SJSA1 (cell line): ENCODE data around the gene PLA2G4A. TPM values are rescaled to one million over a fixed set of nuclear protein-coding genes. Genes with fewer than 3 reads are reported as not detected.
A peak's percentile ranks its signal among the peaks of the same experiment; 100 is the strongest.

Experiments used
- DNase-seq, 2 experiments: peaks; one replicate each; pipeline ENCODE4 v3.0.0-alpha.2; 2015 to 2020; ENCODE audit warnings: low spot score in 2 of 2, low read depth in 1 of 2
- H3K27ac ChIP-seq: fragments of 250-450 bp; sonication (Bioruptor Pico); 2 replicates; pipeline ENCODE4 v1.5.1; 2020; ENCODE audit warnings: mild to moderate bottlenecking, moderate library complexity
- H3K27me3 ChIP-seq: fragments of 250-450 bp; sonication (Bioruptor Pico); replicated peaks from 2 replicates; pipeline ENCODE4 v1.5.1; 2020; ENCODE audit warnings: mild to moderate bottlenecking, moderate library complexity
- H3K36me3 ChIP-seq: fragments of 250-450 bp; sonication (Bioruptor Pico); 2 replicates; pipeline ENCODE4 v1.5.1; 2020; ENCODE audit warnings: mild to moderate bottlenecking
- H3K4me1 ChIP-seq: fragments of 250-450 bp; sonication (Bioruptor Pico); replicated peaks from 2 replicates; pipeline ENCODE4 v1.6.1; 2021; ENCODE audit warnings: mild to moderate bottlenecking
- H3K4me3 ChIP-seq: fragments of 250-450 bp; sonication (Bioruptor Pico); 2 replicates; pipeline ENCODE4 v1.5.1; 2020; ENCODE audit warnings: mild to moderate bottlenecking
- H3K9me3 ChIP-seq: fragments of 250-450 bp; sonication (Bioruptor Pico); replicated peaks from 2 replicates; pipeline ENCODE4 v1.5.1; 2020; ENCODE audit warnings: mild to moderate bottlenecking
- total RNA-seq: library from RNA; depleted of rRNA; stranded (reverse); fragments of >200 nt; shearing (Covaris generic); gene quantifications from 2 replicates; pipeline ENCODE4 v1.2.3, GENCODE V29; 2014; rRNA removed

PLA2G4A gene
- 0.39 TPM in 1 of 2 replicates, not detected in the other for total RNA-seq

GRCh38 chr1:186828611-186829454 is at the start of gene PLA2G4A:
PLA2G4A (plus strand) TSS chr1:186828949; CDS start chr1:186854355, 25,406 bp downstream.
- H3K4me1 ChIP-seq, result no peaks in the 10 kb centered on the region
- H3K36me3 ChIP-seq, result no peaks in the 10 kb centered on the region
- peak in 1 of 2 experiments; percentile 28 for DNase-seq
- H3K4me3 ChIP-seq, result peak within 1 kb of the TSS; percentile 20
- 0 out of 2 replicates have a peak, but pooled peaks cover 2% of the 10 kb centered on the region for H3K27me3 ChIP-seq
- no peak within 1 kb of the TSS for H3K27ac ChIP-seq
- no peaks in the 10 kb centered on the region for H3K9me3 ChIP-seq

GRCh38 chr1:186780076-186780475 is 48.7 kb upstream of the PLA2G4A start:
- Histone ChIP-seq H3K36me3 (no peaks in the 10 kb centered on the region), H3K27ac (no peak overlapping the region), H3K4me3 (no peak overlapping the region), H3K9me3 (no peaks in the 10 kb centered on the region), H3K27me3 (no peaks in the 10 kb centered on the region), H3K4me1 (no peaks in the 10 kb centered on the region)
- no peak for DNase-seq

- no peaks in the 10 kb centered on the region for H3K36me3 ChIP-seq
- no peaks in the 10 kb centered on the region for H3K9me3 ChIP-seq
- no peak overlapping the region for H3K27ac ChIP-seq
- 0 out of 2 replicates have a peak, but pooled peaks cover 3% of the 10 kb centered on the region for H3K27me3 ChIP-seq
- no peak for DNase-seq
- no peaks in the 10 kb centered on the region for H3K4me1 ChIP-seq
- no peak overlapping the region for H3K4me3 ChIP-seq
These were observed 47.0 kb upstream of the PLA2G4A start for GRCh38 chr1:186781730-186782129.

- Histone ChIP-seq H3K4me1 (no peaks in the 10 kb centered on the region), H3K36me3 (no peaks in the 10 kb centered on the region), H3K4me3 (no peak overlapping the region), H3K27me3 (0 out of 2 replicates have a peak, but pooled peaks cover 3% of the 10 kb centered on the region), H3K9me3 (no peaks in the 10 kb centered on the region), H3K27ac (no peak overlapping the region)
- DNase-seq, result no peak
These were observed 46.0 kb upstream of the PLA2G4A start for GRCh38 chr1:186782791-186783190.

GRCh38 chr1:186783193-186783592 is 45.6 kb upstream of the PLA2G4A start:
- H3K9me3 ChIP-seq, result no peaks in the 10 kb centered on the region
- no peaks in the 10 kb centered on the region for H3K36me3 ChIP-seq
- no peak overlapping the region for H3K27ac ChIP-seq
- 0 out of 2 replicates have a peak, but pooled peaks cover 3% of the 10 kb centered on the region for H3K27me3 ChIP-seq
- no peak for DNase-seq
- H3K4me3 ChIP-seq, result no peak overlapping the region
- H3K4me1 ChIP-seq, result no peaks in the 10 kb centered on the region

GRCh38 chr1:186785503-186785902 is 43.2 kb upstream of the PLA2G4A start:
- Histone ChIP-seq H3K27me3 (0 out of 2 replicates have a peak, but pooled peaks cover 3% of the 10 kb centered on the region), H3K4me1 (no peaks in the 10 kb centered on the region), H3K4me3 (no peak overlapping the region), H3K27ac (no peak overlapping the region), H3K9me3 (no peaks in the 10 kb centered on the region), H3K36me3 (no peaks in the 10 kb centered on the region)
- DNase-seq, result no peak

- DNase-seq, result no peak
These were observed 38.6 kb upstream of the PLA2G4A start for GRCh38 chr1:186790101-186790500.

GRCh38 chr1:186792870-186793581 is 35.7 kb upstream of the PLA2G4A start:
- no peaks in the 10 kb centered on the region for H3K4me1 ChIP-seq
- no peaks in the 10 kb centered on the region for H3K9me3 ChIP-seq
- no peaks in the 10 kb centered on the region for H3K36me3 ChIP-seq
- H3K4me3 ChIP-seq, result no peak overlapping the region
- no peak for DNase-seq
- no peaks in the 10 kb centered on the region for H3K27me3 ChIP-seq
- H3K27ac ChIP-seq, result no peak overlapping the region

More at GRCh38 chr1:186790101-186790500, 38.6 kb upstream of the PLA2G4A start:
- no peaks in the 10 kb centered on the region for H3K9me3 ChIP-seq
- no peaks in the 10 kb centered on the region for H3K36me3 ChIP-seq
- 0 out of 2 replicates have a peak, but pooled peaks cover 3% of the 10 kb centered on the region for H3K27me3 ChIP-seq
- no peak overlapping the region for H3K27ac ChIP-seq
- H3K4me3 ChIP-seq, result no peak overlapping the region
- H3K4me1 ChIP-seq, result no peaks in the 10 kb centered on the region

GRCh38 chr1:186793582-186793927 is 35.2 kb upstream of the PLA2G4A start:
- Histone ChIP-seq H3K36me3 (no peaks in the 10 kb centered on the region), H3K27ac (no peak overlapping the region), H3K27me3 (no peaks in the 10 kb centered on the region), H3K4me1 (no peaks in the 10 kb centered on the region), H3K9me3 (no peaks in the 10 kb centered on the region), H3K4me3 (no peak overlapping the region)
- DNase-seq, result no peak

GRCh38 chr1:186798960-186799688 is 29.6 kb upstream of the PLA2G4A start:
- Histone ChIP-seq H3K4me1 (no peaks in the 10 kb centered on the region), H3K9me3 (no peaks in the 10 kb centered on the region), H3K27ac (no peak overlapping the region), H3K4me3 (no peak overlapping the region), H3K27me3 (no peaks in the 10 kb centered on the region), H3K36me3 (no peaks in the 10 kb centered on the region)
- DNase-seq, result no peak

- no peaks in the 10 kb centered on the region for H3K4me1 ChIP-seq
- H3K36me3 ChIP-seq, result no peaks in the 10 kb centered on the region
- H3K4me3 ChIP-seq, result no peak overlapping the region
- no peaks in the 10 kb centered on the region for H3K27me3 ChIP-seq
- no peak for DNase-seq
- no peak overlapping the region for H3K27ac ChIP-seq
- H3K9me3 ChIP-seq, result no peaks in the 10 kb centered on the region
These were observed 29.1 kb upstream of the PLA2G4A start for GRCh38 chr1:186799689-186800054.

GRCh38 chr1:186802388-186802787 is 26.4 kb upstream of the PLA2G4A start:
- no peak for DNase-seq
- no peaks in the 10 kb centered on the region for H3K4me1 ChIP-seq
- H3K4me3 ChIP-seq, result no peak overlapping the region
- no peaks in the 10 kb centered on the region for H3K9me3 ChIP-seq
- no peaks in the 10 kb centered on the region for H3K27me3 ChIP-seq
- H3K27ac ChIP-seq, result no peak overlapping the region
- no peaks in the 10 kb centered on the region for H3K36me3 ChIP-seq

GRCh38 chr1:186804679-186805078 is 24.1 kb upstream of the PLA2G4A start:
- DNase-seq, result no peak
- Histone ChIP-seq H3K9me3 (no peaks in the 10 kb centered on the region), H3K36me3 (no peaks in the 10 kb centered on the region)

More at GRCh38 chr1:186804679-186805078, 24.1 kb upstream of the PLA2G4A start:
- Histone ChIP-seq H3K4me1 (no peaks in the 10 kb centered on the region), H3K27me3 (no peaks in the 10 kb centered on the region), H3K4me3 (no peak overlapping the region), H3K27ac (no peak overlapping the region)
